Ectodermal cell (in vitro differentiated cells): ENCODE measurements around the gene NEUROD1.

Experiments used
- H3K27ac ChIP-seq: 2 replicates; pipeline ENCODE4 v1.7.0; 2013; ENCODE audit warnings: mild to moderate bottlenecking, low read depth, low read length; ENCODE audit not compliant: insufficient read depth, poor library complexity, severe bottlenecking
- H3K27me3 ChIP-seq: 2 replicates; pipeline ENCODE4 v1.7.0; 2013; ENCODE audit warnings: mild to moderate bottlenecking, low read length; ENCODE audit not compliant: insufficient read depth, control insufficient read depth, poor library complexity, severe bottlenecking
- H3K36me3 ChIP-seq: one replicate; pipeline ENCODE4 v1.7.0; 2013; ENCODE audit warnings: low read length; ENCODE audit not compliant: control insufficient read depth, insufficient read depth
- H3K4me1 ChIP-seq: one replicate; pipeline ENCODE4 v1.7.0; 2013; ENCODE audit warnings: low read length; ENCODE audit not compliant: control insufficient read depth, insufficient read depth
- H3K4me3 ChIP-seq: 2 replicates; pipeline ENCODE4 v1.7.0; 2013; ENCODE audit warnings: low read depth, low read length, control low read depth; ENCODE audit not compliant: insufficient read depth
- H3K9me3 ChIP-seq: 2 replicates; pipeline ENCODE4 v1.7.0; 2013; ENCODE audit warnings: mild to moderate bottlenecking, low read length, moderate library complexity; ENCODE audit not compliant: control insufficient read depth
- WGBS, 2 experiments: methylation state at CpG; one replicate each; pipeline ENCODE4 v1.1.7; 2013; ENCODE audit warnings: missing lambda C conversion rate in 2 of 2; 5-methylcytosine and 5-hydroxymethylcytosine counted together

NEUROD1 gene

GRCh38 chr2:181667234-181667633 lies 13.1 kb downstream of the NEUROD1 start:
- Histone ChIP-seq H3K36me3 (no peaks in the 10 kb centered on the region), H3K4me1 (no peaks in the 10 kb centered on the region), H3K27me3 (peaks cover 20% of the 10 kb centered on the region), H3K27ac (no peak overlapping the region), H3K4me3 (no peak overlapping the region), H3K9me3 (no peaks in the 10 kb centered on the region)
- 83% methylated on average over 1 of the region's 1 CpG; no CpG with 5 or more reads in 1 of the 2 experiments for WGBS, 2 experiments

DNA sequence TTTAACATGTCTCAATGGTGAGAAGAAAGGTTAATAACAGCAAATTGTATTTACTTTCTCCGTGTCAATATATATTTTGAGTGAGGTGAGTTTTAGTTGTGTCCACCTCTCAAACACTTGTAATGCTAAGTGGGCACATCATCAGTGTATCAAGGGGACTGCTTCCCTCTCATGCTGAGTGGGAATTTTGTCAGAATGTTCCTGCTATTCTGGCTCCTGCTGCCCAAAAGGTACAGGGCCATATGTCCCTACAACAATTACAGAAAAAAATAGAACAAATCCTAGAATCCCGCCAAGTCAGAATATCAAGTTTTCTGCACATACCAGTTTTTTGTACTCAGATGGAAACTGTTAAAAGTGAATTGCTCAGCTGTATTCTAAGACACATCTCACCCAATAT lies 18.0 kb downstream of the NEUROD1 start:
- no peak overlapping the region for H3K4me3 ChIP-seq
- WGBS, 2 experiments: 84 to 94% methylated on average over 2 of the region's 2 CpGs
- no peaks in the 10 kb centered on the region for H3K9me3 ChIP-seq
- no peaks in the 10 kb centered on the region for H3K36me3 ChIP-seq
- H3K27me3 ChIP-seq: peaks cover 45% of the 10 kb centered on the region
- H3K4me1 ChIP-seq: no peaks in the 10 kb centered on the region
- no peak overlapping the region for H3K27ac ChIP-seq

- Histone ChIP-seq H3K36me3 (no peaks in the 10 kb centered on the region), H3K27ac (no peak overlapping the region), H3K4me3 (no peak overlapping the region), H3K27me3 (peaks cover 66% of the 10 kb centered on the region), H3K9me3 (no peaks in the 10 kb centered on the region), H3K4me1 (no peaks in the 10 kb centered on the region)
- WGBS, 2 experiments: 81 to 88% methylated on average over 3 of the region's 3 CpGs
These were observed 20.1 kb downstream of the NEUROD1 start for GRCh38 chr2:181660181-181660580.

GRCh38 chr2:181658444-181658843 lies 21.9 kb downstream of the NEUROD1 start:
- H3K4me1 ChIP-seq: no peaks in the 10 kb centered on the region
- H3K27ac ChIP-seq: no peak overlapping the region
- H3K36me3 ChIP-seq: no peaks in the 10 kb centered on the region
- H3K27me3 ChIP-seq: peaks cover 83% of the 10 kb centered on the region
- H3K9me3 ChIP-seq: no peaks in the 10 kb centered on the region
- WGBS, 2 experiments: 28 to 30% methylated on average over 4 of the region's 4 CpGs
- H3K4me3 ChIP-seq: no peak overlapping the region

- H3K27ac ChIP-seq: no peak overlapping the region
- H3K4me3 ChIP-seq: peak overlapping the region; percentile 40
- no peaks in the 10 kb centered on the region for H3K4me1 ChIP-seq
- H3K9me3 ChIP-seq: no peaks in the 10 kb centered on the region
- WGBS, 2 experiments: 6 to 14% methylated on average over 4 of the region's 4 CpGs
- H3K27me3 ChIP-seq: peaks cover 89% of the 10 kb centered on the region
- H3K36me3 ChIP-seq: no peaks in the 10 kb centered on the region
These were observed 22.9 kb downstream of the NEUROD1 start for GRCh38 chr2:181657379-181657778.

DNA sequence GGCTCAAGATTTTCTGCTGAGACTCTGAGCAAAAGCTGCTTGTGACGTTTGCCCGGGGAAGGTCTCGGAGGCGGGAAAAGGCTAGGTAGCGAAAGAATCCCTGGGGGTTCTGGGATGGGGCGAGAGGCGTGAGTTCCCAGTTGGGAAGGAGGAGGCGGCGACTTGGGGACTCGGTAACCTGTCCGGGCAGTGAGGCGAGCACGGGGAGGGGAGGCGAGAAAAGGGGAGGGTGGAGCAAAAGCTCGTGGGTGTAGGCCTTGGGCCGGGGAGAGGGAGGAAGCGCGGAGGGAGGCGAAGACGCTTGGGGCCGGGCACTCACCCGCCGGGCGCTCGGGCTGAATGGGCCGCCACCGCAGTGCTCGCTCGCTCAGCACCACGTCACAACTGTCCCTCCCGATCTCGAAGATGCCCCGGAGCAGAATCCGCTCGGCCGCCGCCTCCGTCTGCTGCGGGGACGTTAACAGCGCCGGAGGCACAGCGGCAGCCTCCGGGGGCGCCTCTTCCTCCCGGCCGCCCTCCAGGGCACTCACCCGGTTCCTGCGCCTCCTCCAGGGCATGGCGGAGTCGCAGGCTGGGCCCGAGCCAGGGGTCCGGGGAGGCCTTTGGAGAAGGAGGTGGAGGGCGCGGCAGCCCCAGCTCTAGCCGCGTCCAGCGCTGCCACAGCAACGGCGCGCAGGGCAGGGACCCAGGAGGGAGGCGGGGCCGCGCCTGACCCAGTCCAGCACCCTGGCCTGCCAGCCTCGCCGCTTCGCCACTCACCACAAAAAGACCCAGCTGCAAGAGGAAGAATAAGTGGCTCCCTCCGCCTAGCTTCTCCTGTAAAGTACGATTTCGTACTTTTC lies 23.6 kb downstream of the NEUROD1 start, which contains the start of gene CERKL:
Gene CERKL (minus strand): TSS at position 656 of the 842 bp plus-strand sequence. CDS start 99 bp downstream, at position 557.
- Histone ChIP-seq H3K9me3 (no peaks in the 10 kb centered on the region), H3K4me1 (no peaks in the 10 kb centered on the region), H3K36me3 (no peaks in the 10 kb centered on the region), H3K27me3 (peaks cover 90% of the 10 kb centered on the region), H3K27ac (no peak within 1 kb of the TSS), H3K4me3 (peak within 1 kb of the TSS; percentile 40)
- WGBS, 2 experiments: 0% methylated on average over 70 of the region's 70 CpGs

DNA sequence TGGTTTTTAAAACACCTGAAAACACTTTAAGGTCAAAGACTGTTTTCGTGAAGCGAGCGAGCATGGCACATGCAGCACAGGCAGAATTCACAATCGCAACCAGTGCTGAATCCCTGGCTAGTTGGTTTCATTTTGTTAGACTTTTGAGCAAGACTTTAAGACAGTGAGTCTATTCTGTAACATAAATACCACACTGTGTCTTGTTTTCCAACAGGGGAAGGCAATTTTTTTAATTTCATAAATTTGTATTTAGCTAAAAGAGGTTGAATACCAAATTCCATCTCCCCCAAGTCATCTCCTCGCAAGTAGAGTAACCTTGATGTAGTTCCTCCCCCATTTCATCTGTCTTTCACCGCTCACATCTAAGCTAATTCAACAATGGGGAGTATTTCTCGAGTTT lies 24.8 kb downstream of the NEUROD1 start:
- Histone ChIP-seq H3K9me3 (no peaks in the 10 kb centered on the region), H3K27me3 (peaks cover 81% of the 10 kb centered on the region), H3K4me1 (no peaks in the 10 kb centered on the region), H3K4me3 (no peak overlapping the region), H3K27ac (no peak overlapping the region), H3K36me3 (no peaks in the 10 kb centered on the region)
- 30 to 39% methylated on average over 5 to 7 of the region's 7 CpGs for WGBS, 2 experiments

- peaks cover 21% of the 10 kb centered on the region for H3K27me3 ChIP-seq
- no peak overlapping the region for H3K27ac ChIP-seq
- no peaks in the 10 kb centered on the region for H3K36me3 ChIP-seq
- WGBS, 2 experiments: 86 to 88% methylated on average over 4 of the region's 4 CpGs
- H3K4me1 ChIP-seq: no peaks in the 10 kb centered on the region
- H3K4me3 ChIP-seq: no peak overlapping the region
- no peaks in the 10 kb centered on the region for H3K9me3 ChIP-seq
These were observed 30.8 kb downstream of the NEUROD1 start for GRCh38 chr2:181649436-181649979.

- H3K36me3 ChIP-seq: no peaks in the 10 kb centered on the region
- no peak overlapping the region for H3K4me3 ChIP-seq
- no peaks in the 10 kb centered on the region for H3K9me3 ChIP-seq
- H3K27me3 ChIP-seq: peaks cover 12% of the 10 kb centered on the region
- 100% methylated on average over 1 of the region's 2 CpGs for WGBS, 2 experiments
- no peaks in the 10 kb centered on the region for H3K4me1 ChIP-seq
- no peak overlapping the region for H3K27ac ChIP-seq
These were observed 31.7 kb downstream of the NEUROD1 start for GRCh38 chr2:181648478-181649155.

- Histone ChIP-seq H3K4me3 (no peak overlapping the region), H3K9me3 (no peaks in the 10 kb centered on the region), H3K36me3 (no peaks in the 10 kb centered on the region), H3K27ac (no peak overlapping the region), H3K4me1 (no peaks in the 10 kb centered on the region), H3K27me3 (no peaks in the 10 kb centered on the region)
- 88 to 96% methylated on average over 1 of the region's 1 CpG for WGBS, 2 experiments
These were observed 33.8 kb downstream of the NEUROD1 start for GRCh38 chr2:181646415-181646987.
